GM12873 (cell line): ENCODE data around the gene TCEAL6.
"Not testable (repeated sequence)": the region's sequence is repeated elsewhere in the genome, so short reads cannot be mapped to it uniquely, and the experiment has no call there.

ENCODE experiments used
- CTCF ChIP-seq: IDR thresholded peaks from 2 replicates; pipeline ENCODE4 v1.5.1; 2012; ENCODE audit warnings: low read depth, mild to moderate bottlenecking, moderate library complexity, low read length, control low read depth; ENCODE audit not compliant: insufficient read depth; ENCODE audit errors: missing control alignments

TCEAL6 gene

DNA sequence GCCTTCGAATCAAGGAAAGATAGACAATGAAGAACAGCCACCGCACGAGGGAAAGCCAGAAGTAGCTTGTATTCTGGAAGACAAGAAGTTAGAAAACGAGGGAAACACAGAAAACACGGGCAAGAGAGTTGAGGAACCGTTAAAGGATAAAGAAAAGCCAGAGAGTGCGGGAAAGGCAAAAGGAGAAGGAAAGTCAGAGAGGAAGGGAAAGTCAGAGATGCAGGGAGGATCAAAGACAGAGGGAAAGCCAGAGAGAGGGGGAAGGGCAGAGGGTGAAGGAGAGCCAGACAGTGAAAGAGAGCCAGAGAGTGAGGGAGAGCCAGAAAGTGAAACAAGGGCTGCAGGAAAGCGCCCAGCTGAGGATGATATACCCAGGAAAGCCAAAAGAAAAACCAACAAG is 15.4 kb downstream of the TCEAL6 start:
- no peak for TF ChIP-seq CTCF

- TF ChIP-seq CTCF: not testable (repeated sequence)
Measured at GRCh38 chrX:102125436-102125835, 16.8 kb downstream of the TCEAL6 start, which contains the start of gene TCEAL2. TCEAL2 (plus strand) TSS chrX:102125679; CDS start chrX:102126831, 1,152 bp downstream.

DNA sequence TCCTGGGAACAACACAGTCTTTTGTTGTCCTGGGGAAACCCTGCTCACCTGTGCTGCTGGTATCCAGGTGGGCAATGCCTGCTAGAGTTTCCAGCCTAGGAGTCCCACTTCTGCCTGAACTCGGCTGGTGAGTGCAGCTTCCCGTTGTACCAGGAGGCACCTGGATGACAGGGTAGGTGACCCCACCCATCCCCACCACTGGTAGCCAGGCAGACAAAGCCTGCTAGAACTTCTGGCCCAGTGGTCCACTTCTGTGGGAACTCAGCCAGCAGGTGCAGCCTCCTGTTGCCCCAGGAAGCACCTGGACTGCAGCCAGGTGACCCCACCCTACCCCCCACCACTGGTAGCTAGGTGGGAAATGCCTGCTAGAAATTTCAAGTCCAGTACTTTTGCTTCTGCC is 26.5 kb downstream of the TCEAL6 start:
- TF ChIP-seq CTCF: no peak

DNA sequence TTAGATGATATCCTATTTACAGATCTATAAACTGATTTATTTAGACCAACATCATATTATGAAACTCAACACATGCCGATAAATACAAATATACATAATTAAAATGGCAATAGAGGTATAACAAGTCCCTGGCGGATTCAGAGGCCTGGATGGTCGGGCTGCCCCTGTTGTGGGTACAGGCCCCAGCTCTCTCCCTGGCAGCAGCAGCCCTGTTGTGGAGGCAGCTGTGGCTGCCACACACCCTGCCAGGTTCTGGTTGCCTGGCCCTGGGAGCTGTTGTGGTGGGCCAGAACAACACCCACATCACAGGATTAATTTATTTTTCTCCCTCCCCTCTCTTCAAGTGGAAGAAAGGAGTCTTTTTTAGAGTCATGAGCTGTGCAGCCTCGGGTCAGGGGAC is 28.9 kb downstream of the TCEAL6 start:
- TF ChIP-seq CTCF: no peak
